Measurements from ENCODE around the gene C5.

- TF ChIP-seq POLR2A (IDR thresholded peaks at IDR 0.05) (no peak), CTCF (IDR thresholded peaks at IDR 0.05) (no peak)
Measured at GRCh38 chr9:120928015-120928482, 122.0 kb downstream of the C5 start.
